WTC11 (cell line): ENCODE results near the gene SIRPB2. TPM values are rescaled to one million over a fixed set of nuclear protein-coding genes. Genes with fewer than 3 reads are reported as not detected.

ENCODE experiments used
- ATAC-seq: fragments of 200-7000 bp; cut with Tn5 transposase; 2 replicates; pipeline ENCODE4 v1.10.0; 2021; ENCODE audit warnings: mild to moderate bottlenecking, moderate library complexity
- CTCF ChIA-PET: fragments of 300-600 bp; sonication (Branson Sonifier 250); formaldehyde crosslinking; loops from one replicate; lab custom pipeline; 2021; ENCODE audit warnings: antibody characterized with exemption; lab: Charles Lee
- POLR2A ChIA-PET: fragments of 350-600 bp; sonication (Branson Sonifier 250); formaldehyde crosslinking; loops from one replicate; lab custom pipeline; 2021; ENCODE audit warnings: antibody characterized with exemption; lab: Charles Lee
- DNase-seq: peaks from one replicate; pipeline ENCODE4 v3.0.0; 2021; ENCODE audit warnings: low spot score
- H3K27ac Mint-ChIP-seq: 2 replicates; pipeline ENCODE4 v1.8.0; 2021; ENCODE audit warnings: mixed read lengths
- H3K27me3 Mint-ChIP-seq: 2 replicates; pipeline ENCODE4 v1.8.0; 2021; ENCODE audit warnings: low read depth, mild to moderate bottlenecking, moderate library complexity, mixed read lengths
- H3K36me3 Mint-ChIP-seq: 2 replicates; pipeline ENCODE4 v1.8.0; 2021; ENCODE audit warnings: mixed read lengths
- H3K4me1 Mint-ChIP-seq: 2 replicates; pipeline ENCODE4 v1.8.0; 2022; ENCODE audit warnings: mixed read lengths
- H3K4me3 Mint-ChIP-seq: 2 replicates; pipeline ENCODE4 v1.8.0; 2021; ENCODE audit warnings: mild to moderate bottlenecking, moderate library complexity, mixed read lengths
- H3K9me3 Mint-ChIP-seq: 2 replicates; pipeline ENCODE4 v1.8.0; 2021; ENCODE audit warnings: mixed read lengths
- ESRRA ChIP-seq: sonication (generic); formaldehyde crosslinking; IDR thresholded peaks from 2 replicates; pipeline ENCODE4 v1.8.1; 2022; ENCODE audit warnings: mild to moderate bottlenecking, missing genetic modification reagents, borderline replicate concordance
- ETV6 ChIP-seq: sonication (generic); formaldehyde crosslinking; IDR thresholded peaks from 2 replicates; pipeline ENCODE4 v1.8.1; 2022; ENCODE audit warnings: mild to moderate bottlenecking, missing genetic modification reagents
- JAZF1 ChIP-seq: fragments of 250-450 bp; sonication (Bioruptor Pico); IDR thresholded peaks from 2 replicates; pipeline ENCODE4 v1.9.0; 2021; ENCODE audit warnings: moderate library complexity, mild to moderate bottlenecking, inconsistent platforms
- MYBL2 ChIP-seq: sonication (generic); formaldehyde crosslinking; IDR thresholded peaks from 2 replicates; pipeline ENCODE4 v1.8.1; 2023; ENCODE audit warnings: mild to moderate bottlenecking, moderate library complexity, missing genetic modification reagents
- NFE2L1 ChIP-seq: sonication (generic); formaldehyde crosslinking; IDR thresholded peaks from 2 replicates; pipeline ENCODE4 v1.8.1; 2023; ENCODE audit warnings: missing genetic modification reagents
- TCF7 ChIP-seq: sonication (generic); formaldehyde crosslinking; IDR thresholded peaks from 2 replicates; pipeline ENCODE4 v1.8.0; 2022; ENCODE audit warnings: mild to moderate bottlenecking, low read depth, missing genetic modification reagents, moderate library complexity
- TEAD4 ChIP-seq: sonication (generic); formaldehyde crosslinking; IDR thresholded peaks from 2 replicates; pipeline ENCODE4 v1.8.0; 2022; ENCODE audit warnings: mild to moderate bottlenecking, missing genetic modification reagents
- ZNF317 ChIP-seq: sonication (generic); formaldehyde crosslinking; IDR thresholded peaks from 2 replicates; pipeline ENCODE4 v1.8.1; 2023; ENCODE audit warnings: low read depth, mild to moderate bottlenecking, moderate library complexity, missing genetic modification reagents, borderline replicate concordance
- ZNF396 ChIP-seq: fragments of 250-450 bp; sonication (Bioruptor Pico); IDR thresholded peaks from 2 replicates; pipeline ENCODE4 v1.8.0; 2021; ENCODE audit warnings: mild to moderate bottlenecking, moderate library complexity, borderline replicate concordance
- total RNA-seq: library from RNA; stranded (reverse); gene quantifications from 3 replicates; pipeline ENCODE4 v1.2.3, GENCODE V29; 2021
- TF ChIP-seq, protein P1 (sequence below): sonication (generic); formaldehyde crosslinking; IDR thresholded peaks from 2 replicates; pipeline ENCODE4 v1.8.0; 2023; ENCODE audit warnings: missing genetic modification reagents, mild to moderate bottlenecking, borderline replicate concordance
- TF ChIP-seq, protein P2 (sequence below): sonication (generic); formaldehyde crosslinking; IDR thresholded peaks from 2 replicates; pipeline ENCODE4 v1.8.1; 2022; ENCODE audit warnings: mild to moderate bottlenecking, moderate library complexity, missing genetic modification reagents
- TF ChIP-seq, protein P3 (sequence below): fragments of 200-600 bp; IDR thresholded peaks from 2 replicates; pipeline ENCODE4 v1.8.0; 2022; ENCODE audit warnings: antibody characterized with exemption
- TF ChIP-seq, protein P4 (sequence below): fragments of 250-450 bp; sonication (Bioruptor Pico); IDR thresholded peaks from 2 replicates; pipeline ENCODE4 v1.8.0; 2021; ENCODE audit warnings: mild to moderate bottlenecking
- TF ChIP-seq, protein P5 (sequence below): sonication (generic); formaldehyde crosslinking; IDR thresholded peaks from 2 replicates; pipeline ENCODE4 v1.8.0; 2022; ENCODE audit warnings: mild to moderate bottlenecking, missing genetic modification reagents
- TF ChIP-seq, protein P6 (sequence below): sonication (generic); formaldehyde crosslinking; conservative IDR thresholded peaks from 2 replicates; pipeline ENCODE4 v1.8.1; 2023; ENCODE audit warnings: mild to moderate bottlenecking, low read depth, missing genetic modification reagents, moderate library complexity

SIRPB2 gene
- total RNA-seq, 1 experiment from 2014 or later: not detected

DNA sequence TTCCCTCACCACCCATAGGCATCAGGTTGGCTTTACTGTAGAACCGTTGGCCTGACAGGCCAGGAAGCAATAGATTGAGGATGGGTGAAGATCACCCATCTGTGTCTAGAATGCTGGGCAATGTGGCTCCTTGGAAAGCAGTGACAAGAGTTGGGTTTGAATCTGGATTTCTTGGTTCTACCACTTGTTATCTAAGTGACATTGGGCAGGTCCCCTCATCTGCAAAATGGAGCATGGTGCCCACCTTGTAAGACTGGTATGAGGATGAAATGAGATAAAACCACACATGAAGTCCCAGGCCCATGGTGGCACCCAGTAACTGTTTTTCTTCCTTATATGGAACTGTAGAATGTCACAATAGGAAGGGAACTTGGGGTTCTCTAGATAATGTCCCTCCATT lies 22.6 kb upstream of the SIRPB2 start:
- CTCF ChIA-PET: no interaction called here
- H3K4me1 Mint-ChIP-seq: peaks cover 17% of the 10 kb centered on the region
- ATAC-seq: no peak

DNA sequence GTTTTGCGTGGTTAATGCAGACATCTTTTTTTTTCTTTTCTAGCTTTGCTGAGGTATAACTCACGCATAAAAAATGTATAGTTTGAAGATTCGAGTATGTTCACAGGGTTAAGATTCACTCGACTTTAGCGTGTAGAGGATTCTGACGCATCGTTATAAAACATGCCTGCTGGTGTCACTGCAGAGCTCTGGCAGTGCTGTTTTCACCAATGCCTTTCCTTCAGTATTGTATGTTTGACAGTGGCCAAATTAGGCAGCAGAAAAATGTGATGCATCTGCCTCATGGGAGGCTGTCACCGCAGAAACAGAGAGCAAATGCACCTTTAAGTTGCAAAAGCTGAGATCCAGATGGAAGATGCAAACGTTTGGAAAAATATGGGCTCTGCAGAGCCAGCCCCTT lies 18.0 kb upstream of the SIRPB2 start:
- peak; percentile 81 for ATAC-seq
- Mint-ChIP-seq H3K36me3 (no peaks in the 10 kb centered on the region), H3K4me3 (no peak overlapping the region), H3K27me3 (peaks cover 28% of the 10 kb centered on the region), H3K4me1 (no peaks in the 10 kb centered on the region), H3K9me3 (peaks cover 5% of the 10 kb centered on the region), H3K27ac (no peak overlapping the region)
- POLR2A ChIA-PET: no interaction called here
- DNase-seq: no peak
- CTCF ChIA-PET: interaction anchor here (0.6 to 2.9 kb wide), 8 partner anchors 9 to 291 kb away, joined by 3 to 29 read pairs (median 4); no protein-coding TSS in a partner anchor
- TF ChIP-seq, protein P1, sequence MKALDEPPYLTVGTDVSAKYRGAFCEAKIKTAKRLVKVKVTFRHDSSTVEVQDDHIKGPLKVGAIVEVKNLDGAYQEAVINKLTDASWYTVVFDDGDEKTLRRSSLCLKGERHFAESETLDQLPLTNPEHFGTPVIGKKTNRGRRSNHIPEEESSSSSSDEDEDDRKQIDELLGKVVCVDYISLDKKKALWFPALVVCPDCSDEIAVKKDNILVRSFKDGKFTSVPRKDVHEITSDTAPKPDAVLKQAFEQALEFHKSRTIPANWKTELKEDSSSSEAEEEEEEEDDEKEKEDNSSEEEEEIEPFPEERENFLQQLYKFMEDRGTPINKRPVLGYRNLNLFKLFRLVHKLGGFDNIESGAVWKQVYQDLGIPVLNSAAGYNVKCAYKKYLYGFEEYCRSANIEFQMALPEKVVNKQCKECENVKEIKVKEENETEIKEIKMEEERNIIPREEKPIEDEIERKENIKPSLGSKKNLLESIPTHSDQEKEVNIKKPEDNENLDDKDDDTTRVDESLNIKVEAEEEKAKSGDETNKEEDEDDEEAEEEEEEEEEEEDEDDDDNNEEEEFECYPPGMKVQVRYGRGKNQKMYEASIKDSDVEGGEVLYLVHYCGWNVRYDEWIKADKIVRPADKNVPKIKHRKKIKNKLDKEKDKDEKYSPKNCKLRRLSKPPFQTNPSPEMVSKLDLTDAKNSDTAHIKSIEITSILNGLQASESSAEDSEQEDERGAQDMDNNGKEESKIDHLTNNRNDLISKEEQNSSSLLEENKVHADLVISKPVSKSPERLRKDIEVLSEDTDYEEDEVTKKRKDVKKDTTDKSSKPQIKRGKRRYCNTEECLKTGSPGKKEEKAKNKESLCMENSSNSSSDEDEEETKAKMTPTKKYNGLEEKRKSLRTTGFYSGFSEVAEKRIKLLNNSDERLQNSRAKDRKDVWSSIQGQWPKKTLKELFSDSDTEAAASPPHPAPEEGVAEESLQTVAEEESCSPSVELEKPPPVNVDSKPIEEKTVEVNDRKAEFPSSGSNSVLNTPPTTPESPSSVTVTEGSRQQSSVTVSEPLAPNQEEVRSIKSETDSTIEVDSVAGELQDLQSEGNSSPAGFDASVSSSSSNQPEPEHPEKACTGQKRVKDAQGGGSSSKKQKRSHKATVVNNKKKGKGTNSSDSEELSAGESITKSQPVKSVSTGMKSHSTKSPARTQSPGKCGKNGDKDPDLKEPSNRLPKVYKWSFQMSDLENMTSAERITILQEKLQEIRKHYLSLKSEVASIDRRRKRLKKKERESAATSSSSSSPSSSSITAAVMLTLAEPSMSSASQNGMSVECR: no peak
- TF ChIP-seq ESRRA (CRISPR knock-in tag) (no peak), ZNF317 (no peak), TCF7 (no peak), MYBL2 (CRISPR knock-in tag) (no peak), NFE2L1 (CRISPR knock-in tag) (no peak), TEAD4 (no peak), ZNF396 (CRISPR knock-in tag) (no peak), JAZF1 (no peak)
- TF ChIP-seq, protein P2, sequence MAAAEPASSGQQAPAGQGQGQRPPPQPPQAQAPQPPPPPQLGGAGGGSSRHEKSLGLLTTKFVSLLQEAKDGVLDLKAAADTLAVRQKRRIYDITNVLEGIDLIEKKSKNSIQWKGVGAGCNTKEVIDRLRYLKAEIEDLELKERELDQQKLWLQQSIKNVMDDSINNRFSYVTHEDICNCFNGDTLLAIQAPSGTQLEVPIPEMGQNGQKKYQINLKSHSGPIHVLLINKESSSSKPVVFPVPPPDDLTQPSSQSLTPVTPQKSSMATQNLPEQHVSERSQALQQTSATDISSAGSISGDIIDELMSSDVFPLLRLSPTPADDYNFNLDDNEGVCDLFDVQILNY: no peak
- TF ChIP-seq, protein P3, sequence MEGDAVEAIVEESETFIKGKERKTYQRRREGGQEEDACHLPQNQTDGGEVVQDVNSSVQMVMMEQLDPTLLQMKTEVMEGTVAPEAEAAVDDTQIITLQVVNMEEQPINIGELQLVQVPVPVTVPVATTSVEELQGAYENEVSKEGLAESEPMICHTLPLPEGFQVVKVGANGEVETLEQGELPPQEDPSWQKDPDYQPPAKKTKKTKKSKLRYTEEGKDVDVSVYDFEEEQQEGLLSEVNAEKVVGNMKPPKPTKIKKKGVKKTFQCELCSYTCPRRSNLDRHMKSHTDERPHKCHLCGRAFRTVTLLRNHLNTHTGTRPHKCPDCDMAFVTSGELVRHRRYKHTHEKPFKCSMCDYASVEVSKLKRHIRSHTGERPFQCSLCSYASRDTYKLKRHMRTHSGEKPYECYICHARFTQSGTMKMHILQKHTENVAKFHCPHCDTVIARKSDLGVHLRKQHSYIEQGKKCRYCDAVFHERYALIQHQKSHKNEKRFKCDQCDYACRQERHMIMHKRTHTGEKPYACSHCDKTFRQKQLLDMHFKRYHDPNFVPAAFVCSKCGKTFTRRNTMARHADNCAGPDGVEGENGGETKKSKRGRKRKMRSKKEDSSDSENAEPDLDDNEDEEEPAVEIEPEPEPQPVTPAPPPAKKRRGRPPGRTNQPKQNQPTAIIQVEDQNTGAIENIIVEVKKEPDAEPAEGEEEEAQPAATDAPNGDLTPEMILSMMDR: no peak
- TF ChIP-seq, protein P4, sequence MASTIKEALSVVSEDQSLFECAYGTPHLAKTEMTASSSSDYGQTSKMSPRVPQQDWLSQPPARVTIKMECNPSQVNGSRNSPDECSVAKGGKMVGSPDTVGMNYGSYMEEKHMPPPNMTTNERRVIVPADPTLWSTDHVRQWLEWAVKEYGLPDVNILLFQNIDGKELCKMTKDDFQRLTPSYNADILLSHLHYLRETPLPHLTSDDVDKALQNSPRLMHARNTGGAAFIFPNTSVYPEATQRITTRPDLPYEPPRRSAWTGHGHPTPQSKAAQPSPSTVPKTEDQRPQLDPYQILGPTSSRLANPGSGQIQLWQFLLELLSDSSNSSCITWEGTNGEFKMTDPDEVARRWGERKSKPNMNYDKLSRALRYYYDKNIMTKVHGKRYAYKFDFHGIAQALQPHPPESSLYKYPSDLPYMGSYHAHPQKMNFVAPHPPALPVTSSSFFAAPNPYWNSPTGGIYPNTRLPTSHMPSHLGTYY (CRISPR knock-in tag): no peak
- TF ChIP-seq, protein P5, sequence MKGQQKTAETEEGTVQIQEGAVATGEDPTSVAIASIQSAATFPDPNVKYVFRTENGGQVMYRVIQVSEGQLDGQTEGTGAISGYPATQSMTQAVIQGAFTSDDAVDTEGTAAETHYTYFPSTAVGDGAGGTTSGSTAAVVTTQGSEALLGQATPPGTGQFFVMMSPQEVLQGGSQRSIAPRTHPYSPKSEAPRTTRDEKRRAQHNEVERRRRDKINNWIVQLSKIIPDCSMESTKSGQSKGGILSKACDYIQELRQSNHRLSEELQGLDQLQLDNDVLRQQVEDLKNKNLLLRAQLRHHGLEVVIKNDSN (CRISPR knock-in tag): no peak

More for the DNA sequence above, 22.6 kb upstream of the SIRPB2 start:
- H3K27ac Mint-ChIP-seq: no peak overlapping the region
- POLR2A ChIA-PET: no interaction called here
- no peak for DNase-seq
- TF ChIP-seq ETV6 (CRISPR knock-in tag): no peak
- TF ChIP-seq, protein P6, sequence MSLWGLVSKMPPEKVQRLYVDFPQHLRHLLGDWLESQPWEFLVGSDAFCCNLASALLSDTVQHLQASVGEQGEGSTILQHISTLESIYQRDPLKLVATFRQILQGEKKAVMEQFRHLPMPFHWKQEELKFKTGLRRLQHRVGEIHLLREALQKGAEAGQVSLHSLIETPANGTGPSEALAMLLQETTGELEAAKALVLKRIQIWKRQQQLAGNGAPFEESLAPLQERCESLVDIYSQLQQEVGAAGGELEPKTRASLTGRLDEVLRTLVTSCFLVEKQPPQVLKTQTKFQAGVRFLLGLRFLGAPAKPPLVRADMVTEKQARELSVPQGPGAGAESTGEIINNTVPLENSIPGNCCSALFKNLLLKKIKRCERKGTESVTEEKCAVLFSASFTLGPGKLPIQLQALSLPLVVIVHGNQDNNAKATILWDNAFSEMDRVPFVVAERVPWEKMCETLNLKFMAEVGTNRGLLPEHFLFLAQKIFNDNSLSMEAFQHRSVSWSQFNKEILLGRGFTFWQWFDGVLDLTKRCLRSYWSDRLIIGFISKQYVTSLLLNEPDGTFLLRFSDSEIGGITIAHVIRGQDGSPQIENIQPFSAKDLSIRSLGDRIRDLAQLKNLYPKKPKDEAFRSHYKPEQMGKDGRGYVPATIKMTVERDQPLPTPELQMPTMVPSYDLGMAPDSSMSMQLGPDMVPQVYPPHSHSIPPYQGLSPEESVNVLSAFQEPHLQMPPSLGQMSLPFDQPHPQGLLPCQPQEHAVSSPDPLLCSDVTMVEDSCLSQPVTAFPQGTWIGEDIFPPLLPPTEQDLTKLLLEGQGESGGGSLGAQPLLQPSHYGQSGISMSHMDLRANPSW (CRISPR knock-in tag): no peak
- TF ChIP-seq, all 79 proteins: peak for 0
- peaks cover 36% of the 10 kb centered on the region for H3K27me3 Mint-ChIP-seq
- no peaks in the 10 kb centered on the region for H3K36me3 Mint-ChIP-seq
- H3K9me3 Mint-ChIP-seq: peaks cover 8% of the 10 kb centered on the region
- H3K4me3 Mint-ChIP-seq: no peak overlapping the region
